ENCODE measurements around the gene NRP1.
A peak's percentile ranks its signal among the peaks of the same experiment; 100 is the strongest.
"Not testable (repeated sequence)": the region's sequence is repeated elsewhere in the genome, so short reads cannot be mapped to it uniquely, and the experiment has no call there.

Gene NRP1

GRCh38 chr10:33334153-33334804 lies at the start of gene NRP1:
TSS of gene NRP1 (minus strand) at chr10:33334667. CDS start at chr10:33334382, 285 bp downstream.
- H3K36me3 ChIP-seq (ENCODE audit: control insufficient read depth, insufficient read depth, low read length): no peaks in the 10 kb centered on the region
- peak within 1 kb of the TSS; percentile 8; the same call in 1 of the 2 replicates for H3K4me3 ChIP-seq (replicated peaks; ENCODE audit: low read depth, low read length)
- TF ChIP-seq, protein P1, sequence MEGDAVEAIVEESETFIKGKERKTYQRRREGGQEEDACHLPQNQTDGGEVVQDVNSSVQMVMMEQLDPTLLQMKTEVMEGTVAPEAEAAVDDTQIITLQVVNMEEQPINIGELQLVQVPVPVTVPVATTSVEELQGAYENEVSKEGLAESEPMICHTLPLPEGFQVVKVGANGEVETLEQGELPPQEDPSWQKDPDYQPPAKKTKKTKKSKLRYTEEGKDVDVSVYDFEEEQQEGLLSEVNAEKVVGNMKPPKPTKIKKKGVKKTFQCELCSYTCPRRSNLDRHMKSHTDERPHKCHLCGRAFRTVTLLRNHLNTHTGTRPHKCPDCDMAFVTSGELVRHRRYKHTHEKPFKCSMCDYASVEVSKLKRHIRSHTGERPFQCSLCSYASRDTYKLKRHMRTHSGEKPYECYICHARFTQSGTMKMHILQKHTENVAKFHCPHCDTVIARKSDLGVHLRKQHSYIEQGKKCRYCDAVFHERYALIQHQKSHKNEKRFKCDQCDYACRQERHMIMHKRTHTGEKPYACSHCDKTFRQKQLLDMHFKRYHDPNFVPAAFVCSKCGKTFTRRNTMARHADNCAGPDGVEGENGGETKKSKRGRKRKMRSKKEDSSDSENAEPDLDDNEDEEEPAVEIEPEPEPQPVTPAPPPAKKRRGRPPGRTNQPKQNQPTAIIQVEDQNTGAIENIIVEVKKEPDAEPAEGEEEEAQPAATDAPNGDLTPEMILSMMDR (IDR thresholded peaks at IDR 0.05; ENCODE audit: insufficient read depth, low read length, poor library complexity, severe bottlenecking): no peak
- no peak for DNase-seq (ENCODE audit: extremely low read depth, insufficient read length)
- peaks cover 1% of the 10 kb centered on the region for H3K27me3 ChIP-seq (replicated peaks; ENCODE audit: control insufficient read depth, insufficient read depth, low read length)

- not testable (repeated sequence) for DNase-seq (ENCODE audit: extremely low read depth, insufficient read length); H3K27me3 ChIP-seq (replicated peaks; ENCODE audit: control insufficient read depth, insufficient read depth, low read length); H3K36me3 ChIP-seq (ENCODE audit: control insufficient read depth, insufficient read depth, low read length); H3K4me3 ChIP-seq (replicated peaks; ENCODE audit: low read depth, low read length)
Observed at GRCh38 chr10:33384201-33384600, 49.7 kb upstream of the NRP1 start.

DNA sequence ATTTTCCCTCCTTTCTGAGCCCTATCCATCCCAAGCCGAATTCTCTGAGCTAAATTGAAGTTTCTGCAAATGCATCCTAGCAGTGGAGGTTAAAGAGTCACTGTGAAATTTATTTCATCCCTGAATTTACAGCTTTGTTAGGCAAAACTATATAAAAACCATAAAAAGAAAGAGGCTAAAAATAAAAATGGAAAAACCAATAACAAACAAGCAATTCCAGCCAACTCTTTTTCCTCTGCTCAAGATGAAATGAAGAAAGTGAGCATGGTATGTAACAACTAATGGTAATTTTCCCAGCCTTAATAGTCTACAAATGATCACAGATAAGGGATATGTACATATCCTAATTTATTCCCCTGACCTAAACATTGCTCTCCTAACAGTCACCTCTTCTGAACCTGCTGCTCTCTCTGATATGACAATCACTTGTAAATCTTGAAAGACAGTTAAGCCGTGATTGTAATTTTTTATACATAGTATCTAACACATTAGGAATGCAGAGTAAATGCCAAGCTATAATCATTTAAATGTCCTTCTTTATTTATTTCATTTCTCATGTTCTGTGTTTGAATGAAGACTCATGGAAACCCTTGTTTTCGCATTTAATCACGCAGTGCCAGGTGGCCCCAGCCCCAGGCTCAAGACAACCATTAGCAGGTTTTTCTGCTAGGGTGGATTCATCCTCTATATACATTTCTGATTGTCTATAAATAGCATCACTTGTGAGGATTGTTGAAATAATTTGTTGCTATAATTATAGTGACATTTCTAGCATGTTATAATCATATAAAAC lies 48.6 kb upstream of the NRP1 start:
- Histone ChIP-seq H3K4me3 (replicated peaks; ENCODE audit: low read depth, low read length) (no peak overlapping the region), H3K36me3 (ENCODE audit: control insufficient read depth, insufficient read depth, low read length) (no peaks in the 10 kb centered on the region), H3K27me3 (replicated peaks; ENCODE audit: control insufficient read depth, insufficient read depth, low read length) (no peaks in the 10 kb centered on the region)
- DNase-seq (ENCODE audit: extremely low read depth, insufficient read length): no peak
- TF ChIP-seq, protein P1 (IDR thresholded peaks at IDR 0.05; ENCODE audit: insufficient read depth, low read length, poor library complexity, severe bottlenecking): no peak

GRCh38 chr10:33382216-33382600 lies 47.7 kb upstream of the NRP1 start:
- no peak for DNase-seq (ENCODE audit: extremely low read depth, insufficient read length)
- no peaks in the 10 kb centered on the region for H3K36me3 ChIP-seq (ENCODE audit: control insufficient read depth, insufficient read depth, low read length)
- TF ChIP-seq, protein P1 (IDR thresholded peaks at IDR 0.05; ENCODE audit: insufficient read depth, low read length, poor library complexity, severe bottlenecking): no peak
- H3K27me3 ChIP-seq (replicated peaks; ENCODE audit: control insufficient read depth, insufficient read depth, low read length): no peaks in the 10 kb centered on the region
- H3K4me3 ChIP-seq (replicated peaks; ENCODE audit: low read depth, low read length): no peak overlapping the region

DNA sequence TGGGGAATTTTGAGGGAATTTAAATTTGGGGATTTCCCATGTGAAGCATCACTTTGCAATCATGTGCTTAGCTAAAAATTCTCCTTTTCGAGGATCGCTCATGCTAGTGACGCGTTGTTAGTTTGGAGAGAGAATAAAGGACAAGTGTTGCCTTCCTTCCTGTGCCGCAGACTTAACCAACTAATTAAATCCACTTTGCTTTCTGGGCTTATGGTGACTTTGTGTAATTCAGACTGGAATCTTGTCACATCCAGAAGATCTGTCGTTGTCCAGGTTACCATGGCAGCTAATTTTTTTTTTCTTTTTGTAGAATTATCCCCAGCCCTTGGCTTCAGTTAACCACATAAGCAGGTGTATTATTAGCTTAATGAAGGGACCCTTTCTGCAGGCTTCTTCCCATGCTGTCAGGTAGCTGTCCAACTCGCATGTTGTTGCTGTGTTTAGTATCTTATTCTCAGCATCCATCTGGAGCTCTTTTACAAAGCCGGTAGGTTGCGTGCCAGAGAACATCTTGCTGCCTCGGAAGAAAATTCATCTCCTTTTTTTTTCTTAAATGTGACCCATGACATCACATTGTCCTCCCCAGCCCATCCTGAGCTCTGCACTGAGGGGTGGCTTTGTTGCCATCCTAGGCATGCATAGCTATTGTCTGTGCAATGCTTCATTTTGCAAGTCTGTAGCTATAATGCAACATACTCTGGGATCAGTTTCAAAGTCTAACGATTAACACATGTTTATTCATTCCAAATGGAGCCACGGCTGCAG lies 47.2 kb upstream of the NRP1 start:
- no peak for DNase-seq (ENCODE audit: extremely low read depth, insufficient read length)
- TF ChIP-seq, protein P1 (IDR thresholded peaks at IDR 0.05; ENCODE audit: insufficient read depth, low read length, poor library complexity, severe bottlenecking): no peak
- Histone ChIP-seq H3K27me3 (replicated peaks; ENCODE audit: control insufficient read depth, insufficient read depth, low read length) (no peaks in the 10 kb centered on the region), H3K4me3 (replicated peaks; ENCODE audit: low read depth, low read length) (no peak overlapping the region), H3K36me3 (ENCODE audit: control insufficient read depth, insufficient read depth, low read length) (no peaks in the 10 kb centered on the region)

DNA sequence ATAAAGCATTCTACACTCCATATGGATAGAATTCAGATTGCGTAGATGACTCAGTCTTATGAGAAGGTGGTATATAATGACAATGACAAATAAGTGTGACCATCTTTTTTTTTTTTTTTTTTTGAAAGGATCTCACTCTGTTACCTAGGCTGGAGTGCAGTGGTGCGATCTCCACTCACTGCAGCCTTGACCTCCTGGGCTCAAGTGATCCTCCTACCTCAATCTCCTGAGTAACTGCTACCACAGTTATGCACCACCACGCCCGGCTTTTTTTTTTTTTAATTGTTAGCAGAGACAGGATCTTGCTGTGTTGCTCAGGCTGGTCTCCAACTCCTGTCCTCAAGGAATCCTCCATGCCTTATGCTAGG lies 43.2 kb upstream of the NRP1 start:
- DNase-seq (ENCODE audit: extremely low read depth, insufficient read length): no peak
- no peak overlapping the region for H3K4me3 ChIP-seq (replicated peaks; ENCODE audit: low read depth, low read length)
- no peaks in the 10 kb centered on the region for H3K27me3 ChIP-seq (replicated peaks; ENCODE audit: control insufficient read depth, insufficient read depth, low read length)
- H3K36me3 ChIP-seq (ENCODE audit: control insufficient read depth, insufficient read depth, low read length): no peaks in the 10 kb centered on the region
- TF ChIP-seq, protein P1 (IDR thresholded peaks at IDR 0.05; ENCODE audit: insufficient read depth, low read length, poor library complexity, severe bottlenecking): no peak

Measured in GM06990 (cell line).